Adrenal gland (tissue), 12 donors: ENCODE results near the gene SPAG6. TPM values are rescaled to one million over a fixed set of nuclear protein-coding genes. Genes with fewer than 3 reads are reported as not detected.

Source experiments
- DNase-seq, 7 donors: peaks; one replicate each; pipeline ENCODE4 v3.0.0-alpha.2; 2019 to 2020
- H3K27ac ChIP-seq, 5 donors: fragments of 200-600 bp; sonication (generic) in 4 of 5; 1 replicate in 3 of 5; 2 replicates in 2 of 5; pipeline versions ENCODE4 v1.5.1 to v1.8.0; 2016 to 2020; ENCODE audit warnings: mild to moderate bottlenecking in 1 of 5
- H3K27me3 ChIP-seq: fragments of 200-600 bp; 2 replicates; pipeline ENCODE4 v1.8.0; 2021
- H3K36me3 ChIP-seq, 2 donors: fragments of 200-600 bp; replicated peaks in 1 of 2; 1 replicate in 1 of 2; 2 replicates in 1 of 2; pipeline versions ENCODE4 v1.5.1 to v1.8.0; 2018 to 2022
- H3K4me1 ChIP-seq, 2 donors: fragments of 200-600 bp; replicated peaks in 1 of 2; 1 replicate in 1 of 2; 2 replicates in 1 of 2; pipeline versions ENCODE4 v1.5.1 to v1.8.0; 2018 to 2021
- H3K4me3 ChIP-seq, 4 donors: fragments of 200-600 bp; sonication (generic) in 3 of 4; one replicate each; pipeline ENCODE4 v1.5.1; 2016 to 2018
- H3K9me3 ChIP-seq, 3 donors: fragments of 200-600 bp; sonication (generic) in 1 of 3; replicated peaks in 1 of 3; 1 replicate in 2 of 3; 2 replicates in 1 of 3; pipeline versions ENCODE4 v1.5.1 to v1.8.0; 2016 to 2021
- CTCF ChIP-seq, 6 experiments: fragments of 450-650 bp in 4 of 6; fragments of 200-600 bp in 2 of 6; sonication (generic) in 1 of 6; IDR thresholded peaks; 1 replicate in 5 of 6; 2 replicates in 1 of 6; pipeline versions ENCODE4 v1.5.1 to v1.8.0; 2016 to 2021; ENCODE audit warnings: antibody characterized with exemption in 6 of 6, mild to moderate bottlenecking in 2 of 6, moderate library complexity in 1 of 6
- POLR2A ChIP-seq, 2 donors: fragments of 450-650 bp; IDR thresholded peaks; one replicate each; pipeline ENCODE4 v1.6.1; 2017; ENCODE audit warnings: antibody characterized with exemption in 2 of 2, mild to moderate bottlenecking in 2 of 2, moderate library complexity in 1 of 2
- WGBS, 4 donors: extraction: QIAGEN DNeasy Blood & Tissue Kit in 2 of 4; methylation state at CpG; one replicate each; pipeline versions ENCODE4 v1.1.5 to v1.1.7; 2013 to 2017; 5-methylcytosine and 5-hydroxymethylcytosine counted together
- intact Hi-C, 2 donors: fragments of 100-400 bp; cut with DNase I; formaldehyde crosslinking; loops; one replicate each; pipeline versions ENCODE4 v1.14.1 to v1.15.0; 2022 to 2023
- polyA plus RNA-seq, 3 donors: library from polyadenylated mRNA; stranded (reverse); fragments of 200-250 nt in 2 of 3; fragments of 350-450 nt in 1 of 3; fragmentation: Illumina TruSeq in 1 of 3; extraction: RNeasy Lipid Tissue Mini Kit (QIAGEN cat#74804) in 1 of 3; gene quantifications; one replicate each; pipeline ENCODE4 v1.2.3, GENCODE V29; 2013 to 2014
- total RNA-seq, 9 donors: library from RNA; depleted of rRNA in 4 of 9; stranded (reverse); fragments of >200 nt in 4 of 9; fragments of 120-200 nt in 1 of 9; fragmentation: NEBNext Ultra II Directional in 1 of 9; extraction: Animal tissue kit (Norgen Biotek cat#: 25700) in 1 of 9; gene quantifications; one replicate each; pipeline versions ENCODE4 v1.1.0 to v1.2.4, GENCODE V29; 2013 to 2023
- donor health status: healthy with polysubstance abuse.
- donor health status: Bipolar disorder and iron deficiency.
- donor health status: DM: yes; HTN: yes; CAD: no.
- donor health status: DM: no; HTN: no; CAD: no.
- donor health status: DM: no; HTN: no; CAD: no.
- donor health status: DM: yes; HTN: yes; CAD: no.

The SPAG6 gene
- total and polyA plus RNA-seq, 12 donors, result 0.07 to 0.46 (median 0.11) TPM; not detected in 9

GRCh38 chr10:22335173-22335933 is 9.9 kb upstream of the SPAG6 start:
- peak in 4 of 6 experiments; percentile 18 to 53 (median 40) for TF ChIP-seq CTCF (IDR thresholded peaks at IDR 0.05)
- TF ChIP-seq POLR2A (IDR thresholded peaks at IDR 0.05), result no peak
- DNase-seq, result peak; percentile 38 to 68 (median 52)
- H3K9me3 ChIP-seq, result no peaks in the 10 kb centered on the region
- 2 to 4% (median 3%) methylated on average over 27 to 71 of the region's 71 CpGs for WGBS, 4 donors
- H3K4me3 ChIP-seq, result peak overlapping the region in 2 of 4 donors; percentile 40 to 42
- peaks cover 41% of the 10 kb centered on the region for H3K27me3 ChIP-seq
- H3K36me3 ChIP-seq, result no peaks in the 10 kb centered on the region
- H3K4me1 ChIP-seq, result peaks cover 24 to 31% of the 10 kb centered on the region in 2 donors
- H3K27ac ChIP-seq, result no peak overlapping the region
- intact Hi-C loops, result no loop called here

GRCh38 chr10:22338185-22338900 is 7.0 kb upstream of the SPAG6 start:
- WGBS, 4 donors, result 22 to 25% (median 24%) methylated on average over 9 of the region's 9 CpGs
- Histone ChIP-seq H3K27ac (no peak overlapping the region), H3K4me3 (no peak overlapping the region), H3K27me3 (peaks cover 59% of the 10 kb centered on the region), H3K9me3 (no peaks in the 10 kb centered on the region), H3K36me3 (no peaks in the 10 kb centered on the region), H3K4me1 (peaks cover 24 to 36% of the 10 kb centered on the region in 2 donors)
- DNase-seq, result no peak
- intact Hi-C loops, result no loop called here
- TF ChIP-seq CTCF (IDR thresholded peaks at IDR 0.05) (no peak), POLR2A (IDR thresholded peaks at IDR 0.05) (no peak)

DNA sequence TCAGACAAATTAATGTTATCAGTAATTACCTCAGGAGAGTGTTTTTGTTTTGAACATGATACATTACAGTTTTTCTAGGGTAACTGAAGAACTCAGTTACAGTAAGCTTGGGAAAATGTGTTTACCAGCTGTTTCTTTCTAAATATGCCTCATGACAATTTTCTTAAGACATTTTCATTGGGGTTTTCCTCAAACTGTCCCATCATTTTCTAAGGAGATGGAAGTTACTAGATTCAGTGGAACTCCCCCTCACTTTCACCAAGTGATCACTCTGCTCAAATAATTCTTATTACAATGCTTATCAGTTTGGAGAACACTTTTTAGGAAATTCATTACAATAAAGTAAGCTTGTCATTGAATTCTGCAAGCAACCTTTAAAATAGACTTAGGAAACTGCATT is 6.4 kb upstream of the SPAG6 start:
- no peak for TF ChIP-seq CTCF (IDR thresholded peaks at IDR 0.05)
- TF ChIP-seq POLR2A (IDR thresholded peaks at IDR 0.05), result no peak
- H3K4me1 ChIP-seq, result peaks cover 24 to 36% of the 10 kb centered on the region in 2 donors
- intact Hi-C loops, result no loop called here
- H3K36me3 ChIP-seq, result no peaks in the 10 kb centered on the region
- H3K27me3 ChIP-seq, result peaks cover 65% of the 10 kb centered on the region
- H3K4me3 ChIP-seq, result no peak overlapping the region
- H3K9me3 ChIP-seq, result no peaks in the 10 kb centered on the region
- H3K27ac ChIP-seq, result no peak overlapping the region
- DNase-seq, result no peak

GRCh38 chr10:22339761-22340328 is 5.5 kb upstream of the SPAG6 start:
- DNase-seq, result no peak
- peaks cover 74% of the 10 kb centered on the region for H3K27me3 ChIP-seq
- H3K9me3 ChIP-seq, result no peaks in the 10 kb centered on the region
- peak overlapping the region in 3 of 5 donors; percentile 96 to 99 (median 99) for H3K27ac ChIP-seq
- H3K36me3 ChIP-seq, result no peaks in the 10 kb centered on the region
- 1 to 2% (median 2%) methylated on average over 13 of the region's 13 CpGs for WGBS, 4 donors
- H3K4me3 ChIP-seq, result peak overlapping the region in 2 of 4 donors; percentile 73 to 90
- H3K4me1 ChIP-seq, result peaks cover 15 to 29% of the 10 kb centered on the region in 2 donors
- intact Hi-C loops, result no loop called here
- TF ChIP-seq POLR2A (IDR thresholded peaks at IDR 0.05) (no peak), CTCF (IDR thresholded peaks at IDR 0.05) (no peak)
